BJ (cell line): ENCODE measurements around the gene FASTKD3. TPM values are rescaled to one million over a fixed set of nuclear protein-coding genes. Genes with fewer than 3 reads are reported as not detected.

Experiments
- CTCF ChIA-PET: fragments of 350-600 bp; formaldehyde crosslinking; extraction: SDS; loops from one replicate; lab custom pipeline; 2021; ENCODE audit warnings: antibody characterized with exemption, inconsistent platforms; lab: Yijun Ruan, JAX
- POLR2A ChIA-PET: fragments of 300-600 bp; sonication (Branson Sonifier 250); formaldehyde crosslinking; extraction: SDS; loops from one replicate; lab custom pipeline; 2021; ENCODE audit warnings: antibody characterized with exemption; lab: Charles Lee
- DNase-seq: peaks from one replicate; pipeline ENCODE4 v3.0.0-alpha.2; 2011; ENCODE audit warnings: low read depth
- H3K27me3 ChIP-seq: 2 replicates; pipeline ENCODE4 v1.6.0; 2011; ENCODE audit warnings: low read length; ENCODE audit not compliant: control insufficient read depth, insufficient read depth
- H3K36me3 ChIP-seq: 2 replicates; pipeline ENCODE4 v1.5.1; 2011; ENCODE audit warnings: low read length; ENCODE audit not compliant: control insufficient read depth, insufficient read depth
- H3K4me3 ChIP-seq: 2 replicates; pipeline ENCODE4 v1.5.1; 2011; ENCODE audit warnings: low read depth, mild to moderate bottlenecking, control low read depth, low read length
- CTCF ChIP-seq: IDR thresholded peaks from 2 replicates; pipeline ENCODE4 v1.5.1; 2011; ENCODE audit warnings: low read depth, mild to moderate bottlenecking, control low read depth, inconsistent platforms, low read length, moderate library complexity; ENCODE audit not compliant: insufficient read depth
- polyA plus RNA-seq: library from polyadenylated mRNA; depleted of rRNA; stranded (reverse); fragments of >200 nt; gene quantifications from 2 replicates; pipeline ENCODE4 v1.2.3, GENCODE V29; 2011

FASTKD3 gene
- polyA plus RNA-seq, 1 experiment: 5.6 TPM

GRCh38 chr5:7902201-7902600 lies 33.4 kb upstream of the FASTKD3 start:
- ChIA-PET CTCF (interaction anchor here (1.0 kb wide), 1 partner anchor 13 kb away, joined by 3 read pairs; no protein-coding TSS in a partner anchor), POLR2A (no interaction called here)
- H3K4me3 ChIP-seq: no peak overlapping the region
- H3K27me3 ChIP-seq: no peaks in the 10 kb centered on the region
- H3K36me3 ChIP-seq: peaks cover 11% of the 10 kb centered on the region
- no peak for TF ChIP-seq CTCF
- DNase-seq: no peak

- H3K4me3 ChIP-seq: no peak overlapping the region
- no peak for DNase-seq
- POLR2A ChIA-PET: no interaction called here
- TF ChIP-seq CTCF: peak; percentile 40; the same call in 1 of the 2 replicates
- H3K27me3 ChIP-seq: no peaks in the 10 kb centered on the region
- peaks cover 13% of the 10 kb centered on the region for H3K36me3 ChIP-seq
- CTCF ChIA-PET: interaction anchor here (0.8 to 1.6 kb wide), 5 partner anchors 9 to 28 kb away, joined by 3 to 6 read pairs (median 3); partner anchors contain the start of genes FASTKD3 and MTRR
Measured at GRCh38 chr5:7897014-7897600, 28.3 kb upstream of the FASTKD3 start.

- ChIA-PET POLR2A (no interaction called here), CTCF (no interaction called here)
- no peak for TF ChIP-seq CTCF
- no peaks in the 10 kb centered on the region for H3K27me3 ChIP-seq
- no peak overlapping the region for H3K4me3 ChIP-seq
- no peak for DNase-seq
- peaks cover 16% of the 10 kb centered on the region for H3K36me3 ChIP-seq
Measured at GRCh38 chr5:7894860-7895259, 26.0 kb upstream of the FASTKD3 start.

GRCh38 chr5:7894439-7894838 lies 25.6 kb upstream of the FASTKD3 start:
- CTCF ChIA-PET: no interaction called here
- POLR2A ChIA-PET: no interaction called here

GRCh38 chr5:7888901-7889300 lies 20.1 kb upstream of the FASTKD3 start:
- no peak for DNase-seq
- ChIA-PET CTCF (interaction anchor here (0.6 to 3.7 kb wide), 7 partner anchors 8 to 1127 kb away, joined by 3 to 16 read pairs (median 3); no protein-coding TSS in a partner anchor), POLR2A (no interaction called here)
- Histone ChIP-seq H3K36me3 (peaks cover 12% of the 10 kb centered on the region), H3K4me3 (no peak overlapping the region), H3K27me3 (no peaks in the 10 kb centered on the region)
- TF ChIP-seq CTCF: no peak

More at GRCh38 chr5:7894439-7894838, 25.6 kb upstream of the FASTKD3 start:
- Histone ChIP-seq H3K4me3 (no peak overlapping the region), H3K27me3 (no peaks in the 10 kb centered on the region), H3K36me3 (peaks cover 19% of the 10 kb centered on the region)
- no peak for TF ChIP-seq CTCF
- DNase-seq: no peak
